GM18511 (cell line): ENCODE measurements around the gene CLIC2.

Experiments
- ATAC-seq: cut with Tn5 transposase; IDR thresholded peaks from one replicate; pipeline ENCODE4 v1.9.1; 2021; ENCODE audit warnings: mild to moderate bottlenecking, moderate library complexity; ENCODE audit not compliant: unreplicated experiment

CLIC2 gene

DNA sequence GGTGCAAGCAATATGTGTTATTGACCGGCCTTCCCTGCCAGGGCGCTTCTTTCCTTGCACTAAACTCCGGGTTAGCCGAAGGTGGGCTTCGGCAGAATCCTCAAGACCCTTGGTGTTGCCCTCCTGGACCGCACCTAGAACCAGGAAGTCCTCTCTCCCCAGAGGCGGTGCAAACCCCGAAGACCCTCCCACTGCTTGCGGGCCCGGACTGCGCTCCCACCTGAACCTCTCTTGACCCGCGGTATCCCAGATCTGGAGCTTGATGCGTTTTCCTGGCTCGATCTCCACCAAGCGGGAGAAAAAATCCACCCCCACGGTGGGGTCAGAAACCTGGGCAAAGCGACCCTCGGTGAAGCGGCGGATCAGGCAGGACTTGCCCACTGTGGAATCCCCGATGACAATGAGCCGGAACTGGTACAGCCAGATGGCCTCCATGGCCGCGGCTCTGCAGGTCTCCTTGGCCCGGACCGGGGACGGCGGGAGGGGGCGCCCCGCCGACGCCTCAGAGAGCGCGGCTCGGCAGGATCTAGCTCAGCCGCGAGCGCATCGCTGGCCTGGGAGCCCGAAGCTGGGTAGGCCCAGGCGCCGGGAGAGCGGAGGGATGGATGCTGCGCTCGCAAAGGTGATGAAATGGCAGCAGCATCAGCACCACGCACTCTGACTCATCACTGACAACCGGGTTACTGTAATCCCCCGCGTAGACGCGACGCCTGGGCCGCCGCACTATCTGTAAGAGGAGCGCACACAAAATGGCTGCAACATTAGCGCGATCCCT, 70.4 kb downstream of the CLIC2 start, which contains the start of gene RAB39B:
RAB39B (minus strand) TSS at position 638 of the 775 bp plus-strand sequence; CDS start at position 435, 203 bp downstream.
- ATAC-seq = peak; percentile 86

DNA sequence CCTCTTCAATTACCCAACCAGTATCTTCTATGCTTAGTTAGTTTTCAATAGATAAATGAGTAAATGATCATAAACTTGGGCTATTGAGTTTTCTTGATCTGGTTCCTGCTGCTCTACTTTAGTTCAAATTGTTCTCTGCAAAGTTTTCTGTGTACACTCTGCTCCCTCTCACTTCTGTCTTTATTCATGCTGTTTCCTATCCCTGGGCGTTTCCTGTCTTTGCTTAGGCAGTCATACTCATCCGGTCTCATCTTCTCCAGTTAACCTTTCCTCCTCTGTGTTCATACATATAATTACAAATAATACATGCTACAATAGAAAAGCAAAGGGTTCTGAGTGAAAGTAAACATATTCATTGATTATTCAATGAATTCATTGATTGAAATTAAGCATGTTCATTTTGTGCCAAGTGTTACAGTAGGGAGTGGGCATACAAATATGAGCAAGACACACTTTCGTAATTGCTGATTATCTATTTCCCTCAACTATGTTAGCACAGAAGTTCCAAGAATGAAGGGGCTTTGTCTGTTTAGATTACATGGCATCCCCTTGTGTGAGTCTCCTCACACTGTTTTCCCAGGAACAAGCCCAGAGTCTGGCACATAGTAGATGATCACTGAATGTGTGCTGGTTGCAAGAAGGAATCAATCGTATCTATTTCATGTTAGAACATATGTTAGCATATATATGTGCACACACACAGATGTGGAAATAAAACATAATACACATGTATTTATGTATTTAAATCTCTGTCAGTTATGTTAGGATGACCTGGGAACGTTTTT, 71.3 kb downstream of the CLIC2 start:
- ATAC-seq = peak; percentile 30

DNA sequence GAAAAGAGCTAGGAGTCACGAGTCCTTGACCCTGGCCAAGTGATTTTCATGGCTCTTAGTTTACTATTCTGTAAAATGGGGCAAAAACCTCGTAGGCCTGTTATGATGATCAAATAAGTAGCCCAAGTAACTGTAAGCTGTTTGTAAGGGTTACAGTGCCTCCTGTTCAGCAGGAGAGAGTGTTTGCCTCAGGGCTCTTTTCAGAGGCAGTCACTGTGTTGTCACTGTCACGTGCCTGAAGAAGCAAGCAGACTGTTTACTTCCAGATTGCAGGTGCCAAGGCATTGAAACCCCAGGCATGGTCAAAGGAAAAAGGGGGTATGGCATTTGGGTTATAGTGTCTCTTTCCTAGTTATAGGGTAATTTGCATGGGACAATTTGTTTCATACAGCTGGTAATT, 74.7 kb downstream of the CLIC2 start:
- no peak for ATAC-seq

DNA sequence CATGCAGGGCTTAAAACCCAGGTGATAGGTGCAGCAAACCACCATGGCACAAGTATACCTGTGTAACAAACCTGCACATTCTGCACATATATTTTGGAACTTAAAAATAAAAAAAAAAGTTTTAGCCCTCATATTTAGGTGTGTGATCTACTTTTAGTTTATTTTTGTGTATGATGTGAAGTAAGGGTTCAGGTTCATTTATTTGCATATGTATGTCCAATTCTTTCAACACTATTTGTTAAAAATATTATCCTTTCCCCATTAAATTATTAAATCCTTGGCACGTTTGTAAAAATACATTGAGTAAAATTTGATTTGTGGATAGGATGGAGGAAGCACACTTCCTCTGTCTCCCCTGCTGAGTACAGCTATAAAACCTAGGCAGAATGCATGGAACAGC, 83.0 kb downstream of the CLIC2 start:
- ATAC-seq = no peak

DNA sequence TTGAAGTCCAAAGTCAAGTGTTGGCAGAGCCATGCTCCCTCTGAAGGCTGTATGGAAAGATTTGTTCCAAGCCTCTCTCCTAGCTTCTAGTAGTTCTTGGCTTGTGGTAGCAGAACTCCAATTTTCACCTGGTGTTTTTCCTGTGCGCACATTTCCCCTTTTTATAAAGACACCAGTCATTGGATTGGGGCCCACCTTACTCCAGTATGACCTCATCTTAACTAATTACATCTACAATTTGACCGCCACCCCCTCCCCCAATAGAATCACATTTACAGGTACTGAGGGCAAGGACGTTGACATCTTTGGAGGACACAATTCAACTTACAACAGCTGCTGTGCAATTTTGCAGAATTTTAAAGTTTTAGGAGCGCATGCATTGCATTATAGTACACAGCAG, 86.9 kb downstream of the CLIC2 start:
- no peak for ATAC-seq

DNA sequence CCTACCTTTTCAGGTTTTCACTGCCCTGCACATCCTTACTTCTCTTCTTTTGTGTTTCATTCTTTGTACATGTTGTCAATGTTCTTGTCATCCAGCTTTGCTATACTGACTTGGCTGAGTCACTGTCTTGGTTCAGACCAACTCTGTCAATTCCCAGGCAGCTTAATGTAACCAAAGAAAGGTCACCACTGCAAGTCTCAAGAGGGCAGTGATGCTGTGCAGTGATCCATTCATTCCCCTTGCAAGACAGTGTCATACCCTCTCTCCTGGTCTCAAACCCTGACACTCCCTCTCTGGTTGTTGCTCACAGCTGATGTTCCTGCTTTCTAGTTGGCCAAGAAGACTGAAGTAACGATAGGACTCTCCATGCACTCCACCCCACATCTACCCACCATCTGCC, 87.7 kb downstream of the CLIC2 start:
- ATAC-seq = no peak

DNA sequence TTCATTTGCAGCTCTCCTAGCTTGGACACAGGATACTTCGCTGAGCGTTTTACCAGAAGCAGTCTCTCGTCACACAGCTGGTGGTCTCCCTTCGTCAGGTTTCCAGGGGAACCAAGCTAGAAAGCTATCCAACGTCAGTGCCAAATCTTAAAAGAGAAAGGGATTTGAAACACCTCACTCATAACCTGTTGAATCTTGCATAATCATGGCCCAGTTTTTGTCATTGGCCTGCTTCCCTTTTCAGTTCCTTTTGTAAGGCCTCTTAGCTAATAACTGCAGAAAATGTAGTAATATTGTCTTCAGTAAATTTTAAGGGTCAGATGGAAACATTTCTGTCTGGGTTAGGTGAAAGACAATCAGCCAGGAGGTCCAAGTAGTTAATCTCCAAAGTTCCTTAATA, 92.1 kb downstream of the CLIC2 start:
- ATAC-seq = no peak

DNA sequence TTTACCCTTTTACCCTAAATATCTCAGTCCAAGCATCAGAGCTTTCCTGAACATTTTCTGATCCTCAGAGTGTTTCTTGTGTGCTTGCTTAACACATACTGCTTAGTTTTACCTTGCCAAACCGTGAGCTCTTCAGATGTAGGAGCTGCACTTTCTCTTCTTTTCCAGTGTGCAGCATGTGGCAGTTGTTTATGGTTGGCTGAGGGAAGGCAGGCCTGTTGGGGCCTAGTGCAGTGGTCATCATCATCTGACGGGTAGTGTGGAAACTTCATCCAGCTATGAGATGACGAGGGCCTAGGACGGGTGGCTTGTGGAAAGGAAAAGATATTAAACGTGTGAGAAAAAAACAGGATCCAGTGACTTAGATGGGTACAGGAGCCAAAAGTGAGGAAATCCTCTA, 96.7 kb downstream of the CLIC2 start:
- no peak for ATAC-seq

DNA sequence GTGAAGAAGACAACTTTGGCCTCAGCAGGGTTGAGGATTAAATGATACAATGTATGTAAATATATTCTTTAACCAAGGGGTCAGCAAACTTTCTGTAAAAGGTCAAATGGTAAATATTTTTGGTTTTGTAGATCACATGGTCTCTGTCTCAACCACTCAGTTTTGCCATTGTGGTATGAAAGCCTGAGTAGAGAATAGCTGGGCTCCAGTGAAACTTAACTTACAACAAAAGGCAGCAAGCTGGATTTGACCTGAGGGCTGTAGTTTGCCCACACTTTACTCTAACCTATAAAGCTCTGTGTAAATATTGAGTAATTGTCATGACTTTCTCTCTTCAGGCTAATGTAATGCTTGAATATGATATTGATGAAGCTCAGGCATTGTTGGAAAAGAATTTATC, 98.5 kb downstream of the CLIC2 start:
- ATAC-seq = no peak

DNA sequence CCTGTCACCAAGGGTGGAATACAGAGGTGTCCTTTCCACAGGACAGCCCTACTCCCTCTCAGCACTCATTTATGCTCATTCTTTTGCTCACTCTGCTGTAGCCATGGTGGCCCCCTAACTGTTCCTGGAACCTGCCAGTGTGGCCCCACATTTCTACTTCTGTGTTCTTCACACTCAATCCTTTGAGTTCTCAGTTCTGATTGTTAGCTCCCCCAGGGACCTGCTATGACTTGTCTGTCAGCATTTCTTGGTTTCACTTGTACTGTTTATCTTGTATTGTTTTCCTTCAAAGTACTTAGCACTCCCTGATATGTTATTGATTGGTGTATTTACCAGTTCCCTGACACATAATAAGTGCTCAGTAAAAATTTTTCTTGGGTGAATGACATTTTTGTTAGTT, 103.3 kb downstream of the CLIC2 start:
- peak; percentile 87 for ATAC-seq
